KMS-11 (cell line): ENCODE data around the gene LRRC52.

Experiments
- H2AFZ ChIP-seq: fragments of 200-600 bp; sonication (generic); 2 replicates; pipeline ENCODE4 v1.6.1; 2016; ENCODE audit warnings: antibody characterized with exemption, mixed run types, low read depth
- H3K27ac ChIP-seq: fragments of 200-600 bp; sonication (generic); 2 replicates; pipeline ENCODE4 v1.6.1; 2016; ENCODE audit warnings: mild to moderate bottlenecking, mixed run types
- H3K27me3 ChIP-seq: fragments of 200-600 bp; sonication (generic); 2 replicates; pipeline ENCODE4 v1.6.1; 2017; ENCODE audit warnings: mild to moderate bottlenecking, low read depth, mixed run types, moderate library complexity; ENCODE audit not compliant: insufficient read depth
- H3K36me3 ChIP-seq: fragments of 200-600 bp; sonication (generic); 2 replicates; pipeline ENCODE4 v1.6.1; 2017; ENCODE audit warnings: mild to moderate bottlenecking, mixed run types; ENCODE audit not compliant: insufficient read depth
- H3K4me1 ChIP-seq: fragments of 200-600 bp; sonication (generic); 2 replicates; pipeline ENCODE4 v1.6.1; 2016; ENCODE audit warnings: mild to moderate bottlenecking, low read depth, mixed run types; ENCODE audit not compliant: poor library complexity, severe bottlenecking
- H3K4me2 ChIP-seq: fragments of 200-600 bp; sonication (generic); 2 replicates; pipeline ENCODE4 v1.7.0; 2016; ENCODE audit warnings: mild to moderate bottlenecking, mixed run types
- H3K4me3 ChIP-seq: fragments of 200-600 bp; sonication (generic); IDR thresholded peaks from 2 replicates; pipeline ENCODE4 v1.6.1; 2017; ENCODE audit warnings: low read depth, low read length, mixed read lengths; ENCODE audit not compliant: insufficient read depth
- H3K79me2 ChIP-seq: fragments of 200-600 bp; sonication (generic); 2 replicates; pipeline ENCODE4 v1.6.1; 2016; ENCODE audit warnings: low read depth, mixed run types; ENCODE audit not compliant: insufficient read depth
- H3K9ac ChIP-seq: fragments of 200-600 bp; sonication (generic); 2 replicates; pipeline ENCODE4 v1.6.1; 2016; ENCODE audit warnings: mild to moderate bottlenecking, mixed run types
- H4K20me1 ChIP-seq: fragments of 200-600 bp; sonication (generic); 2 replicates; pipeline ENCODE4 v1.6.1; 2016; ENCODE audit warnings: mild to moderate bottlenecking, mixed run types; ENCODE audit not compliant: insufficient read depth
- CTCF ChIP-seq: fragments of 200-600 bp; sonication (generic); conservative IDR thresholded peaks from 2 replicates; pipeline ENCODE4 v1.6.1; 2017; ENCODE audit warnings: low read depth, mild to moderate bottlenecking, antibody characterized with exemption, low read length, moderate library complexity, mixed read lengths

Gene LRRC52

GRCh38 chr1:165597883-165598675, 54.3 kb downstream of the LRRC52 start:
- H3K36me3 ChIP-seq = no peaks in the 10 kb centered on the region
- H3K27me3 ChIP-seq = no peaks in the 10 kb centered on the region
- H3K4me1 ChIP-seq = peaks cover 53% of the 10 kb centered on the region
- peak overlapping the region; percentile 94 for H3K9ac ChIP-seq
- H2AFZ ChIP-seq = peak overlapping the region; percentile 91
- H3K4me3 ChIP-seq = peak overlapping the region; percentile 98
- no peaks in the 10 kb centered on the region for H4K20me1 ChIP-seq
- peak overlapping the region; percentile 74 for H3K27ac ChIP-seq
- H3K4me2 ChIP-seq = peak overlapping the region; percentile 74
- no peak for TF ChIP-seq CTCF
- H3K79me2 ChIP-seq = no peaks in the 10 kb centered on the region

GRCh38 chr1:165598676-165599059, 54.9 kb downstream of the LRRC52 start:
- no peak for TF ChIP-seq CTCF
- peak overlapping the region; percentile 74 for H3K4me2 ChIP-seq
- peaks cover 47% of the 10 kb centered on the region for H3K4me1 ChIP-seq
- peak overlapping the region; percentile 94 for H3K9ac ChIP-seq
- H3K79me2 ChIP-seq = no peaks in the 10 kb centered on the region
- H2AFZ ChIP-seq = peak overlapping the region; percentile 91
- peak overlapping the region; percentile 74 for H3K27ac ChIP-seq
- no peaks in the 10 kb centered on the region for H4K20me1 ChIP-seq
- no peaks in the 10 kb centered on the region for H3K27me3 ChIP-seq
- peak overlapping the region; percentile 98 for H3K4me3 ChIP-seq
- H3K36me3 ChIP-seq = no peaks in the 10 kb centered on the region

GRCh38 chr1:165600793-165601192, 57.0 kb downstream of the LRRC52 start:
- no peak overlapping the region for H3K4me3 ChIP-seq
- H3K4me1 ChIP-seq = peaks cover 27% of the 10 kb centered on the region
- TF ChIP-seq CTCF = no peak
- H3K36me3 ChIP-seq = no peaks in the 10 kb centered on the region
- no peak overlapping the region for H2AFZ ChIP-seq
- H3K4me2 ChIP-seq = no peak overlapping the region
- H3K27me3 ChIP-seq = no peaks in the 10 kb centered on the region
- H3K9ac ChIP-seq = no peak overlapping the region
- no peaks in the 10 kb centered on the region for H3K79me2 ChIP-seq
- no peak overlapping the region for H3K27ac ChIP-seq
- no peaks in the 10 kb centered on the region for H4K20me1 ChIP-seq

- Histone ChIP-seq H3K79me2 (no peaks in the 10 kb centered on the region), H3K27me3 (no peaks in the 10 kb centered on the region), H2AFZ (no peak overlapping the region), H3K36me3 (no peaks in the 10 kb centered on the region), H4K20me1 (no peaks in the 10 kb centered on the region), H3K27ac (no peak overlapping the region), H3K9ac (no peak overlapping the region), H3K4me3 (no peak overlapping the region), H3K4me2 (no peak overlapping the region), H3K4me1 (peaks cover 9% of the 10 kb centered on the region)
- no peak for TF ChIP-seq CTCF
These were observed 60.0 kb downstream of the LRRC52 start for GRCh38 chr1:165603810-165604209.
